ENCODE measurements around the gene ARHGAP31. TPM values are rescaled to one million over a fixed set of nuclear protein-coding genes. Genes with fewer than 3 reads are reported as not detected.

Gene ARHGAP31
- total and polyA plus RNA-seq, 2 of the 8 experiments (the other 6 are each of a cell fraction or from before 2014, with no cell fraction given): 1.1 to 7.6 TPM

DNA sequence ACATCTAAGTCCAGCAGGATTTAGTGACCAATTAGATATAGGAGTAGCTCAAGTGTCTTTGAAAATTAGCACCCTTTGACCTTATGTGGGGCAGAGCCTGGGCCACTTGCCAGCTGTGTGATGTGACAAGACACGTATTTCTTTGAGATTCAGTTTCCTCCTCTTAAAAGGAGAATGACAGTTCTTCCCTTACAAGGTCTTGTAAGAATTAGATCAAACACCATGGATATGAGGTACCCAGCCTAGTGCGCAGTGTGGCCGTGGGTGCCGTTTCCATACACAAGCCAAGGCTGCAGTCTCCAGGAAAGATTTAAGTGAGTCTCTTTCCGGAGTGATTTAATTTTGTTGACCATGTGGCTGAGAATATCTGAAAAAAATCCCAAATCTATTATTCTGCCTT, 46.3 kb downstream of the ARHGAP31 start (continued):
- TF ChIP-seq SUZ12 (IDR thresholded peaks at IDR 0.05; ENCODE audit: low read length): no peak
- no peak for TF ChIP-seq POU5F1 (IDR thresholded peaks at IDR 0.05; ENCODE audit: low read depth, low read length)
- no peak for TF ChIP-seq TAF7 (optimal IDR thresholded peaks at IDR 0.05; ENCODE audit: borderline replicate concordance, low read depth, low read length)
- TF ChIP-seq KDM1A (IDR thresholded peaks at IDR 0.05; ENCODE audit: borderline replicate concordance, low read length): no peak
- TF ChIP-seq RAD21 (IDR thresholded peaks at IDR 0.05 in 1 of 2, conservative IDR thresholded peaks at IDR 0.05 in 1 of 2; ENCODE audit: low read depth in 2 of 2, low read length in 2 of 2): no peak
- TF ChIP-seq YY1 (IDR thresholded peaks at IDR 0.05; ENCODE audit: low read depth, low read length): no peak

All from H1 (cell line).